ENCODE data around the gene SALL1. TPM values are rescaled to one million over a fixed set of nuclear protein-coding genes. Genes with fewer than 3 reads are reported as not detected.

The SALL1 gene
- total RNA-seq, 1 donor from 2014 or later = not detected

GRCh38 chr16:51107742-51108141 is 43.3 kb downstream of the SALL1 start:
- no peak for ATAC-seq

GRCh38 chr16:51106535-51106934 is 44.5 kb downstream of the SALL1 start:
- ATAC-seq = no peak

- no peak for ATAC-seq
These were observed 47.5 kb downstream of the SALL1 start for GRCh38 chr16:51103590-51103989.

- ATAC-seq = no peak
These were observed 53.3 kb downstream of the SALL1 start for GRCh38 chr16:51097729-51098128.

- no peak for ATAC-seq
These were observed 55.0 kb downstream of the SALL1 start for GRCh38 chr16:51095890-51096626.

GRCh38 chr16:51095084-51095881 is 55.8 kb downstream of the SALL1 start:
- ATAC-seq = no peak

- no peak for ATAC-seq
These were observed 57.3 kb downstream of the SALL1 start for GRCh38 chr16:51093726-51094280.
